ENCODE measurements around the gene PPP1R8.

- no peak for TF ChIP-seq CTCF (IDR thresholded peaks at IDR 0.05)
- no peak for TF ChIP-seq POLR2A (IDR thresholded peaks at IDR 0.05)
Observed at GRCh38 chr1:27885114-27885528, 54.5 kb downstream of the PPP1R8 start.

Measured in adrenal gland (tissue), 5 donors.